HG02938 (cell line): ENCODE results near the gene MICU1.
A peak's percentile ranks its signal among the peaks of the same experiment; 100 is the strongest.
"Not testable (repeated sequence)": the region's sequence is repeated elsewhere in the genome, so short reads cannot be mapped to it uniquely, and the experiment has no call there.

Experiments
- ATAC-seq: cut with Tn5 transposase; IDR thresholded peaks from one replicate; pipeline ENCODE4 v1.9.1; 2021; ENCODE audit warnings: mild to moderate bottlenecking, moderate library complexity; ENCODE audit not compliant: unreplicated experiment

MICU1 gene

DNA sequence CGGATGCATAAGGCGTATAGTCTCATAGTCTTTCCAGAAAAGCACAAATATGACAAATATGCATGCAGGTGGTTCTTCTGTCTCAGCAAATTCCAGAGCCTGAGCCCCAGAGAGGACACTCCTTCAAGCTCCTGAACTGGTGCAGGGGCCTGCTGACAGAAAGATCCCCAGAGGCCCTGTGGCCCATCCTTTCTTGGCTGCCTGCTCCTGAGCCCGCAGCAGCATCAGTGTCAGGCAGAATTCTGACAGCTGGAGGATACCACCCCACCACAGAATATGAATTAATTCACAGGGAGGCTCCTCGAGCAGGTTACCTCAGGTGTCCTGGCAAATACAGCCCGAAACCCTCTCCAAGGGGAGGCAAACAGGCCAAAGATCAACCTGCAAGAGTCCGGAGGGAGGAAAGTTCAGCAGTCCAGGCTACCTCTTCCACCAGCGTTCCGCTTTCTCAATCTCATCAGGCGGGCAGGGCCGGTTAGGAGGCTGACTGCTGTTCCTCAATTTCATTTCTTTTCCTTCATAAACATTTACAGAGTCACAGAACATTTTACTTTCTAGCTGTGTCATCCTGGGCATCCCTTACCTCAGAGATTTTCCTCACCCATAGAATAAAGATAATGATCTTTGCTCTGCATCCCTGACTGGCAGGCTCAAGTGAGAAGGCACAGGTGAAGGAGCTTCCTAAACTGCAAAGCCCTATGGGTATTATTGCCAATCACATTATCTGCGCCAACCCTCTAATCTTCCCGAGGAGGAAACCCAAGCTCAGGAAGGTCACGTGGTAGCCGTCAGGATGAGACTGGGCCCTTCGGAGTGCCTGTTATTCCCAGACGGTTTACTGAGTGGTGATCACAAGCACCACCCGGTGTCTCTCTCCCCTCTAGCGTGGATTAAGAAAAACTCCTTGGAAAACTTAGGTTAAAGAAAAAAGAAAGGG is 272.6 kb downstream of the MICU1 start:
- ATAC-seq, result no peak

DNA sequence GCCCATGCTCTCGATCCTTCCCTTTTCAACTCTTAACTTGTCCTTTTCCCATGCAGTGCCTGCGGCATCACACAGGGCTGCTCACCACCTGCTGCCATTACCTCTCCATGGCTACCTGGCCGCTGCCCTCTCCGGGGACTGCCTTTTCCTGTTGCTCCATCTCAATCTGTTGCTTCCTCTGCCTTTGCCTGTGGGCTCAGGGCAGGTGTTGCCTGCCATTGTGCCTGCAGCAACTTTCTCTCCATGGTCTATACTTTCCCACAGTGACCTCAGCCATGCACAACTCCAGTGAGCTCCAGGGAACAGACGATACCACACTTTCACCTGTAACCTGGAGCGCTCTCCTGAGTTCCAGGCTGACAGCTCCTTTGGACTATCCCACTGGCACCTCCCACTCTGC is 274.4 kb downstream of the MICU1 start:
- no peak for ATAC-seq

GRCh38 chr10:72349438-72349837 is 276.4 kb downstream of the MICU1 start:
- ATAC-seq, result no peak

GRCh38 chr10:72348282-72348681 is 277.6 kb downstream of the MICU1 start:
- ATAC-seq, result no peak

DNA sequence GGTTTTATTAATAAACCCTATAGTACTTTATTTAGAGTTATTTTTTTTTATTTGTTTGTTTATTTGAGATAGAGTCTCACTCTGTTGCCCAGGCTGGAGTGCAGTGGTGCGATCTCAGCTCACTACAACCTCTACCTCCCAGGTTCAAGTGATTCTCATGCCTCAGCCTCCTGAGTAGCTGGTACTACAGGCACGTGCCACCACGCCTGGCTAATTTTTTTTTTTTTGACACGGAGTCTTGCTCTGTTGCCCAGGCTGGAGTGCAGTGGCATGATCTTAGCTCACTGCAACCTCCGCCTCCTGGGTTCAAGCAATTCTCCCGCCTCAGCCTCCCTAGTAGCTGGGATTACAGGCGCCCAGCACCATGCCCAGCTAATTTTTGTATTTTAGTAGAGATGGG is 279.8 kb downstream of the MICU1 start:
- ATAC-seq, result not testable (repeated sequence)

DNA sequence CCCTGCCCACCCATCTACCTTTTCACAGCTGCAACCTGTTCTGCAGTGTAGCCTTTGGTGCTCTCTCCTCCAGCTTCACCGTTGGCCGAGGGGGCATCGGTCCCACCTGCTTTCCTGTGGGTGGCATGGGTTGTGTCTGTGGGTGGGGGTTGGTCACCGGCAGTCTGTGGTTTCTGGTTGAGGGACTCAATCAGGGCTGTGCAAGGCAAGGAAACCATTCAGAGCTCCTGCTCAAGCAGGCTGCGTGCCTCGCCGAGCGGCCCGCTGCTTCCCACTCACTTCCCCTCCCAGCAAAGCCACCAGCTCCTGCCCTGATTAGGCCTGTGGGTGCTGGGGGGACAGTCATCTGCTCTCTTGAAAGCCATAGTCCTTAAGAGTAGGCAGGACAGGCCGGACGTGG is 280.9 kb downstream of the MICU1 start:
- no peak for ATAC-seq

- no peak for ATAC-seq
These were observed 283.0 kb downstream of the MICU1 start for GRCh38 chr10:72342911-72343310.

- ATAC-seq, result no peak
These were observed 285.2 kb downstream of the MICU1 start for GRCh38 chr10:72340510-72341261.

DNA sequence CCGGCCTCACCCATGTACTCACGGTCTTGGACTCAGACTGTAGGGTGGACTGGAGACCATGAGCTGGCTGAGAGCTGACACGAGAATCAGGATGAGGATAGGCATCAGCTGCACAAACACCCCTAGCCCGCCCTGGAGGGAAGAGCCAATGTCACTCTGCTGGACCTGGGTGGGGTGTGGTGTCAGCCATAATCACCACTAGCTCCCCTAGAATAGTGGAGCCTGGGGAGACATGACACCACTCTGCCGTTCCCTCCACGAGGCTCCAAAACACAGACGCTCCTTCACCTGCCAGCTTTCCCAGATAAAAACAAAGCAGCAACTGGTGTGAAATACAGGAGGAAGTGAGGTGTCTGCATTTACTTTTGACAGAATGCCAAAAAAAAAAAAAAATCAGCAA is 287.7 kb downstream of the MICU1 start:
- ATAC-seq, result no peak

- ATAC-seq, result no peak
These were observed 288.2 kb downstream of the MICU1 start for GRCh38 chr10:72337722-72338121.

GRCh38 chr10:72337039-72337629 is 288.7 kb downstream of the MICU1 start:
- no peak for ATAC-seq

- no peak for ATAC-seq
These were observed 289.4 kb downstream of the MICU1 start for GRCh38 chr10:72336259-72337038.

DNA sequence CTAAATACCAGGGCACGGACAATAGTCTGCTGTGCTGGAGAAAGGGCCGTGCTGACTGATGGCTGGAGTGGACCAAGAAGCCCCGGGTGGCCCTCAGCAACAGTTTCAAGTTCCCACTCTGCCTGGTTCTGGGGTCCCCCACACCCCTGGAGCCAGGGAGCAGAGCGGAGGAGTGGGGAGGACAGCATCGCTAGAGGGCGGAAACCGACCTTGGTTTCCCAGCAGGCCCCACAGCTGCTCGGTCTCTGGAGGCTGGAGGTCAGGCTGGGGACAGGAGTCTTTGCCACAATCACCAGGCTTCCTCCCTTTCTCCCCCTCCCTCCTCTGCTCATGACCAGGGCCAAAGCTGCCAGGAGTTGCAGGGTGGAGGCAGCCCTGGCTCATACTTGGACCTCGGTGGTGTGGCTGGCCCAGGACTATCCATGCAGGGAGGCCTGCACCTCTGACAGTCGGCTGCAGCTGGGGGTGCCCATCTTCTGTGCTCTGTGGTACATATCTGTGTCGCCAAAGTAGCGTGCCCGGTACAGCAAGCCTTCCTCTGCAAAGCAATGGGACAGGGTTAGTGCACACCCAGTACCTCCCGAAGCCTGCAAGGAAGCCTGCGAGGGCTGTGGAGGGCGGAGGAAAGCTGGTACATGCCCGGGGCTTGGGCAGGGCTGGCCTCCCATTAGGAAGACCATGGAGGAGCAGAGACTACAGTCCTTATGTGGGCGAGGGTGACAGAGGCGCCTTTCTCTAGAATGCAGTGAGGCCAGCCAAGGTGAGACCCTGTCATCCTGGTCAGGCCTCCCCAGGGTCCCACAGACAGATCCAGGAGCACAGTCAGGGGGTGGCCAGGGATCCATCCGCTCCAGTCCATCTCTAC is 290.3 kb downstream of the MICU1 start:
- ATAC-seq, result peak; percentile 28

- ATAC-seq, result peak; percentile 55
These were observed 291.0 kb downstream of the MICU1 start for GRCh38 chr10:72334825-72335393.

DNA sequence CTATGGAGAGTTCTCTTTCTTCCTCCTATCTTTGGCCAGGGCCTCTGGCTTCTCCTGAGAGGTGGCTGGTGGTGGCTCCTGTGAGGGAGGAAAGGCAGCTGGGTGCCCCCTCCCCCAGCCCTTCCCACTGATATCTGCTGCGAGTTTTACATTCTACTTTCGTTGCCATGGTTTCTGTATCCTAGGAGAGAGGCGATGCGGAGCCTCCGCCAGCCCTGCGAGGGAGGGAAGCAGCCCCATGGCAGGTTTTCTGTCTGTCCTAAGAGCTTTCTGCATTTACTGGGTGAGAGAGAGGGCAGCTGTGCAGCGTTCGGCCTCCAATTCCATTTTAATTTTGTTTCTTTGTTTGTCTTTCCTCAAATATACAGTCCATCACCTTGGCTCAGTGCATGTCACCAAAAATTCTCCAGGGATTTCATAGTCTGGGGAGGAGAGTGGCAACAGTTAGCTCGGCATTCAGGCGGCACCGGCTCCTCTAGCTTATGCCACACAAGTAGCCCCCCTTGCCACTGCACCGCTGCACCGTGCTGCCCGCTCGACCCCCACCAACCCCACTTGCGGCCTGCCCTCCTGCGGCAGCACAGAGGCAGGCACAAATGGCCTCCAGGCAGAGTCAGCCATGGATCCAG is 291.6 kb downstream of the MICU1 start:
- ATAC-seq, result no peak

DNA sequence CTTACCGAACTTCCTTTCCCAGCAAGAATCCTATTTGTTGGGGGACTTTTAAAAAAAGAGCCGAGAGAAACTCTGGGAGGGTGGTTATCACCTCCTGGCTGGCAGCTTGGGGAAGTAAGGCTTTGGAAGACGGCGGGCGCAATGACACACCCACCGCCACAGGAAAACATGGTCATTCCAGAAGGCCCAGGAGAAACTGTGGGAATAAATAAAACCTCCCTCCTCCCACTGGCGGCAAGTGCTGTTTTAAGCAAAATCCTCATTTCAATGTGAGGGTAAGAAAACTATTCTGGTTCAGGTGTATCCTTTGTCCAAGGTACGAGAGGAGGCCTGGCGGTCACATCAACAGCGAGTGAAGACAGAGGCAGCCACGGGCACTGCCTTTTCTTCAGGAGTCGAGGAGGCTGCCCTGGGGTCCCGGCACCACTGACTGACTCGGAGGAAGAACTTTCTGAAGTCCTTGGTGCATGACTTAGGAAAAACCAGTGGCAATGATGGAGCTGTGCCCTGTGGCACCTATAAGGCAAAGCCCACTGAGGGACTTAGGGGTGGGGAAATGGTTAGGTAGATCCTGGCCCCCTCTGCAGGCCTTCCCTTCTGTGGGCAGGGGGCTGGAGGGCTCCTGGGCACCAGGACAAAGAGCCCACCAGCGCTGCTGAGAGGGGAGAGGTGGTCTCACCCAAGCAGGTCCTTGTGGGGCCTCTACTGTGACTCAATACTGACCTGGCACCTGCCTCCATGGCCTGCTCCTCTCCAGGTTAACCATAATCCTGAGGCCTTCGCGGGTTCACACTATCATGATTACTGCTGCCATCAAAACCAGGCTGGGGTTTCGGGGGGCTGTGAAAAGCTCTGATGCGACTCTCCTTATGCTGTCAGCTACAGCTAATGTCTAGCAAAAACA is 292.5 kb downstream of the MICU1 start:
- ATAC-seq, result no peak

DNA sequence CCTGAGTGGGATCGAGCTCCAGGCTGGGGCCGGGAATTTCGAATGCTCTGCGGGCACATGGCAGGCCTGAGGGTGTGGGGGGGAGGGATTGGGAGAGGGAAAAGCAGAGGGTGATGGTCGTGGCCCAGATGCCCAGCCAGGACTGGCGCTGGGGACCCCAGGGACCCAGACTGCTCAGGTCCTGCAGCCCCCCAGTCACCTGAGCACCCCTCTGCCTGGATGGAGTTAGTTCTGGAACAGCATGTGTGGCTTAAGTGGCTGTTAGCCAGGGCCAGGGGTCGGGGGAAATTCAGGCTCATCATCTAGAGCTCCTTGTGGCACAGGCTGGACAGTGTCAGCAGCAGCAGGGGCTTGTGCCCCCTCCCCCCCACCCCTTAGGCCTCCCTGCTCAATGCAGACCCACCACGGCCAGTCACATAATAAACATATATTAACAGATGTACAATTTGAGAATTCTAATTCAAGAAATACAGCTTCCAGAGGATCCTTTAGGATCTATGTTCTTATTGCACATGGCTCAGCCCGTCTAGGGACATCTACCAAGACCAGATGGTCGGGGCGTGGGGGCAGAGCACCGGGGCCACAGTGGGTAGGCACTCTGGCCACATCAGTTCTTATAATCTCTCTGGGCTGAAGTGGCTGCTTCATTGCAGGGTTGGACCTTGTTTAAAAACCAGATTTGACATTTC is 293.3 kb downstream of the MICU1 start:
- ATAC-seq, result no peak
